K562 (cell line): ENCODE results near the gene SUMO3. TPM values are rescaled to one million over a fixed set of nuclear protein-coding genes. Genes with fewer than 3 reads are reported as not detected.

Source experiments
- CREBBP ChIP-seq: IDR thresholded peaks from one replicate; pipeline ENCODE4 v1.6.1; 2012; ENCODE audit warnings: low read depth, mild to moderate bottlenecking, control low read depth, inconsistent platforms, low read length
- GTF2E2 ChIP-seq: fragments of 200-800 bp; sonication (Bioruptor generic); IDR thresholded peaks from 2 replicates; pipeline ENCODE4 v1.6.1; 2016; ENCODE audit warnings: missing genetic modification characterization, missing compliant biosample characterization
- MYC ChIP-seq, 2 experiments: fragments of 250-450 bp in 1 of 2; sonication (Bioruptor Pico) in 1 of 2; IDR thresholded peaks; 2 replicates each; pipeline versions ENCODE4 v1.5.1 to v1.6.1; 2012 to 2021; ENCODE audit warnings: low read depth in 2 of 2, borderline replicate concordance in 1 of 2, improper control_type of control experiment in 1 of 2, low read length in 1 of 2, mild to moderate bottlenecking in 1 of 2, moderate library complexity in 1 of 2
- PHB ChIP-seq: fragments of 250-450 bp; sonication (Bioruptor Pico); IDR thresholded peaks from 2 replicates; pipeline ENCODE4 v1.5.0; 2021
- PRDM10 ChIP-seq: fragments of 450-650 bp; IDR thresholded peaks from 2 replicates; pipeline ENCODE4 v1.6.1; 2018; ENCODE audit not compliant: partially characterized antibody
- RAD21 ChIP-seq, 2 experiments: fragments of 250-450 bp in 1 of 2; fragments of 450-650 bp in 1 of 2; sonication (Bioruptor Pico) in 1 of 2; formaldehyde crosslinking in 1 of 2; IDR thresholded peaks in 1 of 2; conservative IDR thresholded peaks in 1 of 2; 2 replicates each; pipeline versions ENCODE4 v1.4.0 to v1.8.0; 2020 to 2022; ENCODE audit warnings: mild to moderate bottlenecking in 2 of 2, moderate library complexity in 1 of 2
- STAG1 ChIP-seq: sonication (generic); formaldehyde crosslinking; IDR thresholded peaks from 2 replicates; pipeline ENCODE4 v1.5.0; 2020; ENCODE audit warnings: missing genetic modification reagents, borderline replicate concordance
- TAF7 ChIP-seq: fragments of 450-650 bp; IDR thresholded peaks from 2 replicates; pipeline ENCODE4 v1.6.1; 2016; ENCODE audit warnings: missing genetic modification characterization, missing compliant biosample characterization
- ZNF707 ChIP-seq: fragments of 250-450 bp; sonication (Bioruptor Pico); conservative IDR thresholded peaks from 2 replicates; pipeline ENCODE4 v1.8.0; 2022; ENCODE audit warnings: inconsistent platforms, mild to moderate bottlenecking, moderate library complexity
- polyA plus RNA-seq, 8 experiments: library from polyadenylated mRNA; depleted of rRNA in 4 of 8; stranded (reverse) in 5 of 8; unstranded in 3 of 8; fragments of >200 nt; fragmentation: Nextera tagmentation in 2 of 8; fragmentation: Illumina TruSeq in 1 of 8; extraction: Ambion mirVana in 2 of 8; extraction: Trizol in 1 of 8; gene quantifications; 2 replicates each; pipeline versions ENCODE4 v1.2.1 to v1.2.3, GENCODE V29; 2011 to 2014; ENCODE audit warnings: inconsistent platforms in 1 of 8, missing spikeins in 1 of 8
- total RNA-seq, 7 experiments: library from RNA; depleted of rRNA in 6 of 7; stranded (reverse); fragments of >200 nt in 6 of 7; fragmentation: Illumina TruSeq in 2 of 7; extraction: Trizol in 2 of 7; gene quantifications; 2 replicates each; pipeline versions ENCODE4 v1.2.1 to v1.2.3, GENCODE V29; 2011 to 2021; ENCODE audit warnings: low replicate concordance in 1 of 7
- TF ChIP-seq, protein P1 (sequence below): fragments of 250-450 bp; sonication (Bioruptor Pico); IDR thresholded peaks from 2 replicates; pipeline ENCODE4 v1.8.0; 2021; ENCODE audit warnings: mild to moderate bottlenecking, moderate library complexity
- TF ChIP-seq, protein P2 (sequence below), 2 experiments: fragments of 450-650 bp in 1 of 2; sonication (generic) in 1 of 2; formaldehyde crosslinking in 1 of 2; IDR thresholded peaks; 2 replicates each; pipeline versions ENCODE4 v1.7.1 to v1.9.0; 2016 to 2022; ENCODE audit warnings: inconsistent platforms in 1 of 2, mild to moderate bottlenecking in 1 of 2, missing genetic modification reagents in 1 of 2

SUMO3 gene
- total and polyA plus RNA-seq, 9 of the 15 experiments (the other 6 are each of a cell fraction or from before 2014, with no cell fraction given): 13.9 to 143 (median 113) TPM

GRCh38 chr21:44846485-44847260, 28.8 kb upstream of the SUMO3 start (continued):
- TF ChIP-seq GTF2E2 (no peak), PHB (CRISPR knock-in tag) (no peak), ZNF707 (CRISPR knock-in tag) (0 out of 2 replicates have a peak, but pooled peaks have one; percentile 24), PRDM10 (no peak), STAG1 (CRISPR knock-in tag) (no peak), MYC (IDR thresholded peaks at IDR 0.05; ENCODE audit: low read depth, low read length) (peak; percentile 44), MYC (CRISPR knock-in tag; IDR thresholded peaks at IDR 0.05; ENCODE audit: borderline replicate concordance, low read depth) (peak; percentile 69; the same call in 1 of the 2 replicates), RAD21 (CRISPR knock-in tag; conservative IDR thresholded peaks at IDR 0.05 in 1 of 2, IDR thresholded peaks at IDR 0.05 in 1 of 2) (no peak), TAF7 (no peak), CREBBP (no peak)
- TF ChIP-seq, protein P1, sequence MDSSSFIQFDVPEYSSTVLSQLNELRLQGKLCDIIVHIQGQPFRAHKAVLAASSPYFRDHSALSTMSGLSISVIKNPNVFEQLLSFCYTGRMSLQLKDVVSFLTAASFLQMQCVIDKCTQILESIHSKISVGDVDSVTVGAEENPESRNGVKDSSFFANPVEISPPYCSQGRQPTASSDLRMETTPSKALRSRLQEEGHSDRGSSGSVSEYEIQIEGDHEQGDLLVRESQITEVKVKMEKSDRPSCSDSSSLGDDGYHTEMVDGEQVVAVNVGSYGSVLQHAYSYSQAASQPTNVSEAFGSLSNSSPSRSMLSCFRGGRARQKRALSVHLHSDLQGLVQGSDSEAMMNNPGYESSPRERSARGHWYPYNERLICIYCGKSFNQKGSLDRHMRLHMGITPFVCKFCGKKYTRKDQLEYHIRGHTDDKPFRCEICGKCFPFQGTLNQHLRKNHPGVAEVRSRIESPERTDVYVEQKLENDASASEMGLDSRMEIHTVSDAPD: no peak
- TF ChIP-seq, protein P2, sequence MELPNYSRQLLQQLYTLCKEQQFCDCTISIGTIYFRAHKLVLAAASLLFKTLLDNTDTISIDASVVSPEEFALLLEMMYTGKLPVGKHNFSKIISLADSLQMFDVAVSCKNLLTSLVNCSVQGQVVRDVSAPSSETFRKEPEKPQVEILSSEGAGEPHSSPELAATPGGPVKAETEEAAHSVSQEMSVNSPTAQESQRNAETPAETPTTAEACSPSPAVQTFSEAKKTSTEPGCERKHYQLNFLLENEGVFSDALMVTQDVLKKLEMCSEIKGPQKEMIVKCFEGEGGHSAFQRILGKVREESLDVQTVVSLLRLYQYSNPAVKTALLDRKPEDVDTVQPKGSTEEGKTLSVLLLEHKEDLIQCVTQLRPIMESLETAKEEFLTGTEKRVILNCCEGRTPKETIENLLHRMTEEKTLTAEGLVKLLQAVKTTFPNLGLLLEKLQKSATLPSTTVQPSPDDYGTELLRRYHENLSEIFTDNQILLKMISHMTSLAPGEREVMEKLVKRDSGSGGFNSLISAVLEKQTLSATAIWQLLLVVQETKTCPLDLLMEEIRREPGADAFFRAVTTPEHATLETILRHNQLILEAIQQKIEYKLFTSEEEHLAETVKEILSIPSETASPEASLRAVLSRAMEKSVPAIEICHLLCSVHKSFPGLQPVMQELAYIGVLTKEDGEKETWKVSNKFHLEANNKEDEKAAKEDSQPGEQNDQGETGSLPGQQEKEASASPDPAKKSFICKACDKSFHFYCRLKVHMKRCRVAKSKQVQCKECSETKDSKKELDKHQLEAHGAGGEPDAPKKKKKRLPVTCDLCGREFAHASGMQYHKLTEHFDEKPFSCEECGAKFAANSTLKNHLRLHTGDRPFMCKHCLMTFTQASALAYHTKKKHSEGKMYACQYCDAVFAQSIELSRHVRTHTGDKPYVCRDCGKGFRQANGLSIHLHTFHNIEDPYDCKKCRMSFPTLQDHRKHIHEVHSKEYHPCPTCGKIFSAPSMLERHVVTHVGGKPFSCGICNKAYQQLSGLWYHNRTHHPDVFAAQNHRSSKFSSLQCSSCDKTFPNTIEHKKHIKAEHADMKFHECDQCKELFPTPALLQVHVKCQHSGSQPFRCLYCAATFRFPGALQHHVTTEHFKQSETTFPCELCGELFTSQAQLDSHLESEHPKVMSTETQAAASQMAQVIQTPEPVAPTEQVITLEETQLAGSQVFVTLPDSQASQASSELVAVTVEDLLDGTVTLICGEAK (IDR thresholded peaks at IDR 0.05): no peak
- TF ChIP-seq, protein P2 (CRISPR knock-in tag; IDR thresholded peaks at IDR 0.05): no peak
